Measurements from ENCODE around the gene UBE2E1.

- TF ChIP-seq, protein P1, sequence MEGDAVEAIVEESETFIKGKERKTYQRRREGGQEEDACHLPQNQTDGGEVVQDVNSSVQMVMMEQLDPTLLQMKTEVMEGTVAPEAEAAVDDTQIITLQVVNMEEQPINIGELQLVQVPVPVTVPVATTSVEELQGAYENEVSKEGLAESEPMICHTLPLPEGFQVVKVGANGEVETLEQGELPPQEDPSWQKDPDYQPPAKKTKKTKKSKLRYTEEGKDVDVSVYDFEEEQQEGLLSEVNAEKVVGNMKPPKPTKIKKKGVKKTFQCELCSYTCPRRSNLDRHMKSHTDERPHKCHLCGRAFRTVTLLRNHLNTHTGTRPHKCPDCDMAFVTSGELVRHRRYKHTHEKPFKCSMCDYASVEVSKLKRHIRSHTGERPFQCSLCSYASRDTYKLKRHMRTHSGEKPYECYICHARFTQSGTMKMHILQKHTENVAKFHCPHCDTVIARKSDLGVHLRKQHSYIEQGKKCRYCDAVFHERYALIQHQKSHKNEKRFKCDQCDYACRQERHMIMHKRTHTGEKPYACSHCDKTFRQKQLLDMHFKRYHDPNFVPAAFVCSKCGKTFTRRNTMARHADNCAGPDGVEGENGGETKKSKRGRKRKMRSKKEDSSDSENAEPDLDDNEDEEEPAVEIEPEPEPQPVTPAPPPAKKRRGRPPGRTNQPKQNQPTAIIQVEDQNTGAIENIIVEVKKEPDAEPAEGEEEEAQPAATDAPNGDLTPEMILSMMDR (IDR thresholded peaks at IDR 0.05), result no peak
- no peak for TF ChIP-seq EP300 (IDR thresholded peaks at IDR 0.05)
These were observed 14.0 kb downstream of the UBE2E1 start for GRCh38 chr3:23819599-23820360.

All from suprapubic skin (tissue), 3 donors.